ENCODE data around the gene GNAT3.

- TF ChIP-seq CTCF (IDR thresholded peaks at IDR 0.05): no peak
- no peak for TF ChIP-seq POLR2A (IDR thresholded peaks at IDR 0.05)
Observed at GRCh38 chr7:80434047-80434446, 77.8 kb downstream of the GNAT3 start.
